SK-N-MC (cell line): ENCODE results near the gene CCDC34.
A peak's percentile ranks its signal among the peaks of the same experiment; 100 is the strongest.

ENCODE experiments used
- DNase-seq: peaks from one replicate; pipeline ENCODE4 v3.0.0-alpha.2; 2011; ENCODE audit warnings: low read depth, low spot score
- H3K27ac ChIP-seq: fragments of 200-600 bp; sonication (generic); 2 replicates; pipeline ENCODE4 v1.5.1; 2016; ENCODE audit warnings: mixed run types
- H3K36me3 ChIP-seq: fragments of 200-600 bp; sonication (generic); 2 replicates; pipeline ENCODE4 v1.6.1; 2017; ENCODE audit warnings: antibody characterized with exemption, low read length, mixed read lengths; ENCODE audit not compliant: insufficient read depth
- H3K4me3 ChIP-seq: fragments of 200-600 bp; sonication (generic); 2 replicates; pipeline ENCODE4 v1.5.1; 2016
- H3K9ac ChIP-seq: fragments of 200-600 bp; sonication (generic); 2 replicates; pipeline ENCODE4 v1.8.0; 2017; ENCODE audit warnings: mixed run types, mixed read lengths; ENCODE audit not compliant: insufficient read length
- H3K9me3 ChIP-seq: fragments of 200-600 bp; sonication (generic); 2 replicates; pipeline ENCODE4 v1.6.1; 2017; ENCODE audit warnings: low read depth, mild to moderate bottlenecking, antibody characterized with exemption, low read length, moderate library complexity, mixed read lengths
- EZH2 ChIP-seq: fragments of 200-600 bp; sonication (generic); IDR thresholded peaks from one replicate; pipeline ENCODE4 v1.6.1; 2017; ENCODE audit warnings: antibody characterized with exemption
- FOXP2 ChIP-seq: optimal IDR thresholded peaks from 2 replicates; pipeline ENCODE3; 2011; ENCODE audit warnings: mild to moderate bottlenecking, moderate library complexity; ENCODE audit not compliant: insufficient read depth; ENCODE audit errors: extremely low read length, control extremely low read depth
- POLR2AphosphoS5 ChIP-seq: IDR thresholded peaks from 2 replicates; pipeline ENCODE4 v1.6.1; 2012; ENCODE audit warnings: mild to moderate bottlenecking, low read depth, low read length, borderline replicate concordance

Gene CCDC34

GRCh38 chr11:27362749-27363575 lies at the start of gene CCDC34:
CCDC34 (minus strand) TSS chr11:27363215; CDS start chr11:27363194, 21 bp downstream.
- Histone ChIP-seq H3K4me3 (peak within 1 kb of the TSS; percentile 91), H3K9me3 (no peaks in the 10 kb centered on the region), H3K36me3 (peaks cover 6% of the 10 kb centered on the region), H3K27ac (peak within 1 kb of the TSS; percentile 42; the same call in 1 of the 2 replicates), H3K9ac (peak within 1 kb of the TSS; percentile 86)
- TF ChIP-seq FOXP2 (no peak), POLR2AphosphoS5 (peak; percentile 73)
- no peak for DNase-seq

- H3K4me3 ChIP-seq, result no peak overlapping the region
- no peak overlapping the region for H3K9ac ChIP-seq
- H3K36me3 ChIP-seq, result peaks cover 3% of the 10 kb centered on the region; the same call in 1 of the 2 replicates
- H3K27ac ChIP-seq, result no peak overlapping the region
- no peaks in the 10 kb centered on the region for H3K9me3 ChIP-seq
- TF ChIP-seq EZH2, result no peak
- no peak for TF ChIP-seq POLR2AphosphoS5
- TF ChIP-seq FOXP2, result no peak
- DNase-seq, result no peak
These were observed 49.2 kb upstream of the CCDC34 start for GRCh38 chr11:27412192-27412691.

- Histone ChIP-seq H3K9me3 (no peaks in the 10 kb centered on the region), H3K4me3 (no peak overlapping the region), H3K27ac (no peak overlapping the region), H3K9ac (no peak overlapping the region), H3K36me3 (peaks cover 3% of the 10 kb centered on the region; the same call in 1 of the 2 replicates)
- DNase-seq, result no peak
- TF ChIP-seq POLR2AphosphoS5 (no peak), EZH2 (no peak), FOXP2 (no peak)
These were observed 48.3 kb upstream of the CCDC34 start for GRCh38 chr11:27411328-27411727.

DNA sequence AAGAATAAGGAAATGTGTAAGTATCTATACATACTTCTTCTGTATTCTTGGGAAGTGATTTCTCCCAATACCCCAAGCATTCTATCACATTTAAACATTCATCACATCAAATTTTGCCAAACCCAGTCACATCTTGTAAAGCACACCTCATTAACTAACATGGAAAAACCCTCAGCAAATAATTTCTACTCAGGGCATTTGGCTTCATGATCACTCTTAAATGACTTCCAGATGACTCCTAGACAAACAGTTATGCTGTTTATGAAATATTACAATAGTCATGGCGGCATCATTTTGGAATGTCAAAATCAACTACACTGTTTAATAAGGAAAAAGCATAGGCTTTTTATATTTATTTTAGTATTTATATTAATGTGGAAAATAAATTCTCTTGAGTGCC lies 47.3 kb upstream of the CCDC34 start:
- H3K4me3 ChIP-seq, result no peak overlapping the region
- peaks cover 3% of the 10 kb centered on the region; the same call in 1 of the 2 replicates for H3K36me3 ChIP-seq
- H3K9ac ChIP-seq, result no peak overlapping the region
- DNase-seq, result no peak
- H3K9me3 ChIP-seq, result no peaks in the 10 kb centered on the region
- H3K27ac ChIP-seq, result no peak overlapping the region
- no peak for TF ChIP-seq FOXP2
- TF ChIP-seq EZH2, result no peak
- TF ChIP-seq POLR2AphosphoS5, result no peak

DNA sequence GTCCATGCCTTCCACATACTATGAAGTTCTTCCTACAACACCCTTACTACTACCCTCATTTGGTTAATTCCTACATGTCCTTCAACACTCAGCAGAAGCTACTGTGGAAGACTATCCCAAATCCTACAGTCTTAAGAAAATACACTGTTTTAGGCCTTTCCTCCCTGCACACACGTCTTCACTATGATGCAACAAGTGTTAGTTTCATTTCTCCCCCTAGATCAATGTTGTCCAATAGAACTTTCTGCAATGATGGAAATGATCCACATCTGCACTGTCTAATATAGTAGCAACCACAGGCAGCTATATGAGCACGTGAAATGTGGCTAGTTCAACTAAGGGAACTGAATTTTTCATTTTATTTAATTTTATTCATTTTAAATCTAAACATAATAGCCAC lies 46.7 kb upstream of the CCDC34 start:
- Histone ChIP-seq H3K9me3 (no peaks in the 10 kb centered on the region), H3K4me3 (no peak overlapping the region), H3K36me3 (peaks cover 3% of the 10 kb centered on the region; the same call in 1 of the 2 replicates), H3K9ac (no peak overlapping the region), H3K27ac (no peak overlapping the region)
- TF ChIP-seq FOXP2 (no peak), EZH2 (no peak), POLR2AphosphoS5 (no peak)
- no peak for DNase-seq

DNA sequence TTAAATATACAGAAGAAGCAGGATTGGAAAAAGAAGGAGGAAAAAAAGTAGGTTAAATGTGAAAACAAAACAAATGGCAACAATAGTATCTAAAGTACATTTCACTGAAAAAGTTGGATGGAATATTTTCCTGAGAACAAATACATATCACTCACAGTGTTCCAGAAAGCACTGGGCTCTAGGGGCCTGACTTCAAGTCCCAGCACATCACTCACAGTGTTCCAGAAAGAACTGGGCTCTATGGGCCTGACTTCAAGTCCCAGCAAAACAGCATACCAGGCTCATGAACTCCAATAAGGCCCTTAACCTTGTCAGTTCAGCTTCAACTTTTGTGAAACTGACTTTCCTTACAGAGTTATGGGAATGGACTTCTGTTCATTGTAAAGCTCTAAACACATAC lies 46.0 kb upstream of the CCDC34 start:
- DNase-seq, result no peak
- Histone ChIP-seq H3K27ac (no peak overlapping the region), H3K9me3 (no peaks in the 10 kb centered on the region), H3K9ac (no peak overlapping the region), H3K36me3 (peaks cover 3% of the 10 kb centered on the region; the same call in 1 of the 2 replicates), H3K4me3 (no peak overlapping the region)
- TF ChIP-seq FOXP2 (no peak), POLR2AphosphoS5 (no peak), EZH2 (no peak)

GRCh38 chr11:27408246-27408800 lies 45.3 kb upstream of the CCDC34 start:
- Histone ChIP-seq H3K36me3 (peaks cover 3% of the 10 kb centered on the region; the same call in 1 of the 2 replicates), H3K9ac (no peak overlapping the region), H3K9me3 (no peaks in the 10 kb centered on the region), H3K4me3 (no peak overlapping the region), H3K27ac (no peak overlapping the region)
- DNase-seq, result no peak
- no peak for TF ChIP-seq EZH2
- TF ChIP-seq FOXP2, result no peak
- no peak for TF ChIP-seq POLR2AphosphoS5
